VCaP (cell line): Measurements from ENCODE around the gene SH3PXD2A.

Experiments
- H3K27ac ChIP-seq: fragments of 450-650 bp; 2 replicates; pipeline ENCODE4 v1.5.1; 2017
- TF ChIP-seq, protein P1 (sequence below): fragments of 450-650 bp; conservative IDR thresholded peaks from 2 replicates; pipeline ENCODE4 v1.5.1; 2017; ENCODE audit warnings: mild to moderate bottlenecking, moderate library complexity

The SH3PXD2A gene

DNA sequence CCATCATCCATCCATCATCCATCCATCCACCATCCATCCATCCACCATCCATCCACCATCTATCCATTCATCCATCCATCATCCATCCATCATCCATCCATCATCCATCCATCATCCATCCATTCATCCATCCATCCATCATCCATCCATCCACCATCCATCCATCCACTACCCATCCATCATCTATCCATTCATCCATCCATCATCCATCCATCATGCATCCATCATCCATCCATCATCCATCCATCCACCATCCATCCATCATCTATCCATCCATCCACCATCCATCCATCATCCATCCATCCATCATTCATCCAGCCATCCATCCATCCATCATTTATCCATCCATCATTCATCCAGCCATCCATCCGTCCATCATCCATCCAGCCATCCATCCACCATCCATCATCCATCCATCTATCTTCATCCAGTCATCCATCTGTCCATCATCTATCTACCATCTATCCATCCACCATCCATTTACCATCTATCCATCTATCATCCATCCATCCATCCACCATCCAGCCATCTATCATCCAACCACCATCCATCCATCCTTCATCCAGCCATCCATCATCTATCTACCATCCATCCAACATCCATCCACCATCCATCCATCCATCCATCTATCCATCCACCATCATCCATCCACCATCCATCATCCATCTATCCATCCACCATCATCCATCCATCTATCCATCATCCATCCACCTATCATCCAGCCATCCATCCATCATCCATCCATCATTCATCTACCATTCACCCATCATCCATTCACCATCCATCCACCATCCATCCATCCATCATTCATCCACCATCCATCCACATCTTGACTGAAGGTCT is 153.8 kb downstream of the SH3PXD2A start:
- no peak overlapping the region for H3K27ac ChIP-seq
- TF ChIP-seq, protein P1, sequence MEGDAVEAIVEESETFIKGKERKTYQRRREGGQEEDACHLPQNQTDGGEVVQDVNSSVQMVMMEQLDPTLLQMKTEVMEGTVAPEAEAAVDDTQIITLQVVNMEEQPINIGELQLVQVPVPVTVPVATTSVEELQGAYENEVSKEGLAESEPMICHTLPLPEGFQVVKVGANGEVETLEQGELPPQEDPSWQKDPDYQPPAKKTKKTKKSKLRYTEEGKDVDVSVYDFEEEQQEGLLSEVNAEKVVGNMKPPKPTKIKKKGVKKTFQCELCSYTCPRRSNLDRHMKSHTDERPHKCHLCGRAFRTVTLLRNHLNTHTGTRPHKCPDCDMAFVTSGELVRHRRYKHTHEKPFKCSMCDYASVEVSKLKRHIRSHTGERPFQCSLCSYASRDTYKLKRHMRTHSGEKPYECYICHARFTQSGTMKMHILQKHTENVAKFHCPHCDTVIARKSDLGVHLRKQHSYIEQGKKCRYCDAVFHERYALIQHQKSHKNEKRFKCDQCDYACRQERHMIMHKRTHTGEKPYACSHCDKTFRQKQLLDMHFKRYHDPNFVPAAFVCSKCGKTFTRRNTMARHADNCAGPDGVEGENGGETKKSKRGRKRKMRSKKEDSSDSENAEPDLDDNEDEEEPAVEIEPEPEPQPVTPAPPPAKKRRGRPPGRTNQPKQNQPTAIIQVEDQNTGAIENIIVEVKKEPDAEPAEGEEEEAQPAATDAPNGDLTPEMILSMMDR, result no peak

GRCh38 chr10:103700436-103700715 is 155.0 kb downstream of the SH3PXD2A start:
- H3K27ac ChIP-seq, result no peak overlapping the region
- TF ChIP-seq, protein P1, result no peak

GRCh38 chr10:103699611-103700435 is 155.6 kb downstream of the SH3PXD2A start:
- TF ChIP-seq, protein P1, result no peak; the same call in 1 of the 2 replicates
- H3K27ac ChIP-seq, result no peak overlapping the region

DNA sequence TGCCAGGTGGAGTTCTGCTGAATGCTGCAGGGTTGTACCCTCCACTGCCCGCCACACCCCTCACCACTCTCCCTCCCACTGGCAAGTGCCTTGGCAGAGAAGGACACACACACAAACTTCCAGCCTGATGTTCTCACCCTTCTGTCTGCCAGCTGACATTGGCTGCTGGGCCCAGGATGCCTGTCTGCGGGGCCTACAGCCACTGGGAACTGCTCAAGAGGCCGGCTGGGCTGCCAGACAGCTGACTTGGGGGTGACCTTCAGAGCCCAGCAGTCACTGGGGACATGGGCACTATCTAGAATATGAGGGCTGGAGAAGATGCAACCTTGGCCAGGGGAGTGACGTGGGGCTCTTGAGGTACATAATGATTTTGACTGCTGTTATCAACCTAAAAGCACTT is 157.1 kb downstream of the SH3PXD2A start:
- TF ChIP-seq, protein P1, result no peak
- no peak overlapping the region for H3K27ac ChIP-seq

GRCh38 chr10:103697787-103698186 is 157.6 kb downstream of the SH3PXD2A start:
- no peak overlapping the region for H3K27ac ChIP-seq
- TF ChIP-seq, protein P1, result no peak

DNA sequence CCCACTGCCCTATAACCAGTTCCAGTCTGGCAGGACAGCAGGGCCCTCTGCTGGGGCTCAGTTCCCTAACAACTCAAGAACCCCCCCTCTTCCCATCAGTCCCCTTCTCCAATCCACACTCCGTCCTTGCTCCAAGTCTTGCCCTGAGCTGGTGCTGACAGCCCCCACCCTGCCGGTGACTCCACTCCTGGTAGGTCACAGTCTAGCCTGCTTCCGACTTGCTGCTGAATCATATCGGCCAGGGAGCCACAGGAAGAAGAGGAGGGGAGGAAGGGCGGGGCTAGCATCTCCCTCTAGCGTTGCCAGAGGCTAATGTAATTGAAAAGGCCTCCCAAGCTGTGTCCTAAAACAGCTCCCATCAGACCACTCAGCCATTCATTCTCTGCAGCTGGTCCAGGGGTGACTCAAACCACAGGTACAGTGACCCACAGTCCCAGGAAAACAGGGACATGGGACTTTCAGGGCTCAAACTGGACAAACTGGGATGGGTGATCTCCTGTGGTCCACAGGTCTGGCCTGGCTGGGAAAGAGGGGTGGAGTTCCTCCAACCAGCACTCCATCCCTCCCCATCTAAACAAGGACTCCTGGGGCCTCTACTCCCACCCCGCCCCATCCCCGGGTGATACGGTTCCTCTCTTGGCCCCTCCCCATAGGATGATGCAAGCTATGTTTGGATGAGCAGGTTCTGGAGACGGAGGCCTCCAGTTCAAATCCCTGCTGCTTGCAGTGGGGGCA is 158.8 kb downstream of the SH3PXD2A start:
- H3K27ac ChIP-seq, result no peak overlapping the region
- TF ChIP-seq, protein P1, result no peak

DNA sequence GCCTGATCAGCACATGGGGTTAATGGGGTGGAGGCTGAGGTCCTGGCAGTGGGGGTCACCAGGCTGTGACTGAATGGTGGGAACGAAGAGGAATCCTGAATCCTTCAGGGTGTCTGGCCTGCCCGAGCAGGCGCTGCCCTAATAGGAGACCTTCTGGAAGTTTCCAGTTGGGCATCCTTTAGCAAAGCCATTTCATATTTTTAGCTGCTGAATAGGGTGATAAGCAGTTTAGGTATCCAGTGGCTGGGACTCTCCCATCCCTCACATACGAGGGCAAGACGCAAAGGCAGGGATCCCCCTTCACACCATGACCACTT is 159.3 kb downstream of the SH3PXD2A start:
- TF ChIP-seq, protein P1, result no peak
- H3K27ac ChIP-seq, result no peak overlapping the region
